Dendritic cell treated with granulocyte-macrophage colony-stimulating factor and Interleukin-4, amounts not matched to agents 40 ng/mL and 50 ng/mL, for 4 days (primary cell): ENCODE data around the gene CDYL.
"Not testable (repeated sequence)": the region's sequence is repeated elsewhere in the genome, so short reads cannot be mapped to it uniquely, and the experiment has no call there.

Experiments used
- H3K27ac Mint-ChIP-seq: one replicate; pipeline ENCODE4 v1.8.0; 2022; ENCODE audit warnings: mild to moderate bottlenecking, mixed read lengths
- H3K27me3 Mint-ChIP-seq: one replicate; pipeline ENCODE4 v1.8.0; 2022; ENCODE audit warnings: mild to moderate bottlenecking, mixed read lengths
- H3K36me3 Mint-ChIP-seq: one replicate; pipeline ENCODE4 v1.8.0; 2022; ENCODE audit warnings: low read depth, mixed read lengths
- H3K4me1 Mint-ChIP-seq: one replicate; pipeline ENCODE4 v1.8.0; 2022; ENCODE audit warnings: low read depth, mixed read lengths
- H3K4me3 Mint-ChIP-seq: one replicate; pipeline ENCODE4 v1.8.0; 2022; ENCODE audit warnings: mild to moderate bottlenecking, moderate library complexity, mixed read lengths
- H3K9me3 Mint-ChIP-seq: one replicate; pipeline ENCODE4 v1.8.0; 2022; ENCODE audit warnings: mixed read lengths
- intact Hi-C: fragments of 100-400 bp; cut with micrococcal nuclease; formaldehyde crosslinking; loops from one replicate; pipeline ENCODE4 v1.15.0; 2022

CDYL gene

DNA sequence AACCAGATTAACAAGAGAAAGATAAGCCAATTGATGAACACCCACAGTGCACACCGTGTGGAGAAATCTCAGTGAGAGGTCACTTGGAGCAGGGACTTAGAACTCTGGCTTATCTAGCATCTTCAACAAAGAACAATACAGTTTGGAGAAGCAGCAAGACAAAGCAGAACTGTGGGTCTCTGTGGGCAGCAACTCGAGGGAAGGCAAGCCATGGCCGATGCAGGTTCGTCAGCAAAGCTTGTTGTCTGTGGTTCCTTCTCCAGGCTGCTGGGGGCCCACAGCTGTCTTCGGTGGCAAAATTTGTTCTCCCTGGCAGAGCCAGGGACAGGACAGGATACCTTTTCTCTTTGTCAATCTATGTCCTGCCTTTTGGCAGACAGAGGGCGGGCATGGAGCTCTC lies 205.6 kb downstream of the CDYL start:
- no peak overlapping the region for H3K4me3 Mint-ChIP-seq
- H3K4me1 Mint-ChIP-seq = no peaks in the 10 kb centered on the region
- peaks cover 29% of the 10 kb centered on the region for H3K9me3 Mint-ChIP-seq
- H3K36me3 Mint-ChIP-seq = no peaks in the 10 kb centered on the region
- no peak overlapping the region for H3K27ac Mint-ChIP-seq
- intact Hi-C loops = no loop called here
- no peaks in the 10 kb centered on the region for H3K27me3 Mint-ChIP-seq

DNA sequence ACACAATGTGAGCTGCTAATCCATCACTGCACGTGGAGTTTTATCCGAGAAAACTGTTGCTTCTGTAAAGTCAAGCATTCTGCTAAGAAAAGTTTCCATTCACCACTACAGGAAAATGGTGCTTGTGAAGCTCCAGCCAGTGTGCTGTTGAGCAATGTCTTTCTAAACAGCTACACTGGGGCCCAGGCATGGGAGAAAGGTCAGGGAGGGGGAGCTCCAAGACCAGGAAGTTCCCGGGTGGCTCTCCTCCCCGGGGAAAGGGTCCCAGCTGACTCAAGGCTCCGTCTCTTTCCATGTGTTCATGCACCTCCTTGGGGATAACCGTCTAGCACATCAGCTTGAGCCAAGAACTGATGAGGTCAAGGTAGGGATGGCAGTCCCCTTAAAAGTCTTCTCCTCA lies 207.1 kb downstream of the CDYL start:
- intact Hi-C loops = no loop called here
- Mint-ChIP-seq H3K36me3 (no peaks in the 10 kb centered on the region), H3K27me3 (no peaks in the 10 kb centered on the region), H3K27ac (no peak overlapping the region), H3K9me3 (peaks cover 23% of the 10 kb centered on the region), H3K4me1 (no peaks in the 10 kb centered on the region), H3K4me3 (no peak overlapping the region)

DNA sequence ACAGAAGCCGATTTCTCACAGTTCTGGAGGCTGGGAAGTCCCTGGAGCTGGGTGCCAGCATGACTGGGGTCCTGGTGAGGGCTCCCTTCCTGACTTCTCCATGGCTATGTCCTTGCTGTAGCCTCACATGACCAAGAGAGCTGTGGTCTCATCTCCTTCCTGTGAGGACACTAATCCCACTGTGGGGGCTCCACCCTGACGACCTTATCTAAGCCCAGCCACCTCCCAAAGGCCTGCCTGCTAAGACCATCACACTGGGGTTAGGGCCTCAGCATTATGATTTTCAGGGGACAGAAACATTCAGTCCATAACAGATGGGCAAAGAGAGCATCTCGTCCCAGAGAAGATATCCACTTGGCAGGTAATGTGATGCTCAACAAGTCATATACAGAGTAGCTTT lies 210.8 kb downstream of the CDYL start:
- Mint-ChIP-seq H3K27ac (no peak overlapping the region), H3K9me3 (no peaks in the 10 kb centered on the region), H3K36me3 (no peaks in the 10 kb centered on the region), H3K4me1 (no peaks in the 10 kb centered on the region), H3K4me3 (no peak overlapping the region), H3K27me3 (no peaks in the 10 kb centered on the region)
- intact Hi-C loops = no loop called here

GRCh38 chr6:4987432-4987831 lies 211.2 kb downstream of the CDYL start:
- Mint-ChIP-seq H3K4me3 (no peak overlapping the region), H3K4me1 (no peaks in the 10 kb centered on the region), H3K36me3 (no peaks in the 10 kb centered on the region), H3K9me3 (no peaks in the 10 kb centered on the region), H3K27ac (no peak overlapping the region), H3K27me3 (no peaks in the 10 kb centered on the region)
- intact Hi-C loops = no loop called here

GRCh38 chr6:4994741-4995140 lies 218.5 kb downstream of the CDYL start:
- Mint-ChIP-seq H3K27ac (no peak overlapping the region), H3K4me1 (no peaks in the 10 kb centered on the region), H3K4me3 (no peak overlapping the region), H3K36me3 (peaks cover 7% of the 10 kb centered on the region), H3K27me3 (no peaks in the 10 kb centered on the region), H3K9me3 (no peaks in the 10 kb centered on the region)
- intact Hi-C loops = no loop called here

DNA sequence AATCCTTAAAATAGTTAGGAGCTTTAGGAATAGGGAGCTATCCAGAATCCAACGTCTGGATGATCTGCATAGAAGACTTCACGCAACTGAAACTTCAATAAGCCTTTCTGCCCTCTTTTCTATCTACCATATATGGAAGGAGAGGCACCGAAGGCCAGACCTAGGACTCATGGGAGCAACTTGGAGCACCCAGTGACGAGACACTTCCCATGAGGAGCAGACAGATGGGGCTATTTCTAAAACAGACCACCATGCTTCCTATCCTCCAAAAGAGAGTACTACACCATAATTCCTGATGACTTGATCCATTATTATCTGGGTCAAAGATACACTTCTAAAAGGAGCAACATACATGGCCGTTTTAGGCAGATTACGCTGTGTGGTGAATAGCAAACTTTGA lies 221.7 kb downstream of the CDYL start:
- Mint-ChIP-seq H3K4me3 (no peak overlapping the region), H3K27ac (no peak overlapping the region), H3K36me3 (peaks cover 7% of the 10 kb centered on the region), H3K9me3 (no peaks in the 10 kb centered on the region), H3K27me3 (no peaks in the 10 kb centered on the region), H3K4me1 (no peaks in the 10 kb centered on the region)
- intact Hi-C loops = no loop called here

GRCh38 chr6:4999586-4999985 lies 223.4 kb downstream of the CDYL start:
- H3K9me3 Mint-ChIP-seq = no peaks in the 10 kb centered on the region
- H3K27me3 Mint-ChIP-seq = no peaks in the 10 kb centered on the region
- H3K4me1 Mint-ChIP-seq = no peaks in the 10 kb centered on the region
- no peak overlapping the region for H3K4me3 Mint-ChIP-seq
- H3K36me3 Mint-ChIP-seq = peaks cover 18% of the 10 kb centered on the region
- intact Hi-C loops = no loop called here
- no peak overlapping the region for H3K27ac Mint-ChIP-seq

DNA sequence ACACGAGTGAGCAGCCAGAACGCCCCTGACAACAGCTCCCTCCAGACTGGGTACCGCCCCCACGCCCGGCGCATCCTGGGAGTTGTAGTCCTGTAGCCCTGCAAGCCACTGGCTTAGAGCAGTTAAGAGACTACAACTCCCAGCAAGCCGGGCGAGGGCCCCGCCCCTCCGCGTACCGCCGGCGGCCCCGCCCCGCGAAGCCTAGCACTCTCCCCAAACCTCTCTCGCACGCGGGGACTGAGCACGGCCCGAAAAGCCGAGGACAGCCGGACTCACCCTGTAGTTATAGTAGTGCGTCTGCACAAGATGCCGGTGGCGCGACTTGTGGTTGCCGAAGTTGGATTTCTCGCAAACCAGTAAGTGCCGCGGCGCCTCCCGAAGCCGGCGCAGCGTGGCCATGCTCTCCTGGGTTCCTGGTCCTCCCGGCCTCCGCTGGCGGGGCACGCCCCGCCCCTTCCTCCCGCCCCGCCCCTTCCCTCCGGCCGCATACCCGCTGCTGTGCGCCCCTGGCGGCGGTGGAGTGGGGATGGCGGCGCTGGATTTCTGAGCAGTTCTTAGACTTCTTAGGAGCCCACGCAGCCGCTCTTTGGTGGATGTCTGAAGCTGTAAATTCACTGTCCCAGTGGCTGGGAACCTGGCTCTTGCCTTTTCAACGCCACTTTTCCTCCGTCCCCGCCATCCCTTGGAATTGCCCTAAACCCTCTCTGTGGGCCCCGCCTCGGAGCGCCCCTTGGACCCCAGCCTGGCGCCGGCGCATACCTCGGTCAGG lies 227.6 kb downstream of the CDYL start, which contains the start of gene RPP40:
RPP40 (minus strand) TSS at position 434 of the 769 bp plus-strand sequence; CDS start at position 399, 35 bp downstream.
- H3K4me1 Mint-ChIP-seq = no peaks in the 10 kb centered on the region
- H3K36me3 Mint-ChIP-seq = peaks cover 11% of the 10 kb centered on the region
- H3K4me3 Mint-ChIP-seq = peak within 1 kb of the TSS; percentile 91
- H3K27ac Mint-ChIP-seq = peak within 1 kb of the TSS; percentile 85
- intact Hi-C loops = no loop called here
- H3K9me3 Mint-ChIP-seq = no peaks in the 10 kb centered on the region
- no peaks in the 10 kb centered on the region for H3K27me3 Mint-ChIP-seq

GRCh38 chr6:5004373-5005037 lies 228.3 kb downstream of the CDYL start:
- no peaks in the 10 kb centered on the region for H3K4me1 Mint-ChIP-seq
- H3K27ac Mint-ChIP-seq = peak overlapping the region; percentile 85
- peaks cover 11% of the 10 kb centered on the region for H3K36me3 Mint-ChIP-seq
- peak overlapping the region; percentile 91 for H3K4me3 Mint-ChIP-seq
- intact Hi-C loops = no loop called here
- H3K27me3 Mint-ChIP-seq = no peaks in the 10 kb centered on the region
- H3K9me3 Mint-ChIP-seq = no peaks in the 10 kb centered on the region

GRCh38 chr6:5005038-5005433 lies 228.8 kb downstream of the CDYL start:
- H3K4me3 Mint-ChIP-seq, H3K4me1 Mint-ChIP-seq, intact Hi-C loops, H3K27ac Mint-ChIP-seq, H3K9me3 Mint-ChIP-seq, H3K27me3 Mint-ChIP-seq: not testable (repeated sequence)
- peaks cover 11% of the 10 kb centered on the region for H3K36me3 Mint-ChIP-seq
